Measurements from ENCODE around the gene GALNS. TPM values are rescaled to one million over a fixed set of nuclear protein-coding genes. Genes with fewer than 3 reads are reported as not detected.

The GALNS gene
- total RNA-seq, 2 experiments from 2014 or later: 17.2 to 49.0 TPM

GRCh38 chr16:88884569-88885271 lies 28.0 kb upstream of the GALNS start:
- DNase-seq (ENCODE audit: low spot score): no peak
- H3K4me3 ChIP-seq (ENCODE audit: low read depth, low read length, poor library complexity, severe bottlenecking): no peak overlapping the region
- no peak overlapping the region for H3K4me2 ChIP-seq (ENCODE audit: low read length)
- H3K9me3 ChIP-seq (ENCODE audit: low read length): no peaks in the 10 kb centered on the region
- H4K20me1 ChIP-seq (ENCODE audit: insufficient read depth, low read length): no peaks in the 10 kb centered on the region
- TF ChIP-seq CTCF (conservative IDR thresholded peaks at IDR 0.05; ENCODE audit: low read length): no peak
- no peak for TF ChIP-seq EZH2phosphoT487 (IDR thresholded peaks at IDR 0.05; ENCODE audit: borderline replicate concordance, low read depth, low read length)
- H2AFZ ChIP-seq (ENCODE audit: low read length): no peak overlapping the region
- CTCF ChIA-PET (ENCODE audit: unreplicated experiment): no interaction called here
- intact Hi-C loops (cut with micrococcal nuclease; ENCODE audit: unreplicated experiment): no loop called here
- H3K36me3 ChIP-seq (ENCODE audit: insufficient read depth, low read length): no peaks in the 10 kb centered on the region
- no peaks in the 10 kb centered on the region for H3K79me2 ChIP-seq (ENCODE audit: insufficient read depth, low read depth, low read length)
- POLR2A ChIA-PET: no interaction called here
- H3K27ac ChIP-seq (ENCODE audit: low read depth, low read length, poor library complexity, severe bottlenecking): no peak overlapping the region
- H3K4me1 ChIP-seq (ENCODE audit: insufficient read depth, low read length, poor library complexity, severe bottlenecking): no peaks in the 10 kb centered on the region
- no TSS peak for BruUV-seq (replicated peaks)
- H3K9me2 ChIP-seq (ENCODE audit: insufficient read depth, low read length): no peaks in the 10 kb centered on the region

GRCh38 chr16:88883946-88884345 lies 27.2 kb upstream of the GALNS start:
- no peak overlapping the region for H2AFZ ChIP-seq (ENCODE audit: low read length)
- CTCF ChIA-PET (ENCODE audit: unreplicated experiment): no interaction called here
- no peaks in the 10 kb centered on the region for H3K9me2 ChIP-seq (ENCODE audit: insufficient read depth, low read length)
- DNase-seq (ENCODE audit: low spot score): no peak
- POLR2A ChIA-PET: no interaction called here
- H4K20me1 ChIP-seq (ENCODE audit: insufficient read depth, low read length): no peaks in the 10 kb centered on the region
- no peak overlapping the region for H3K4me3 ChIP-seq (ENCODE audit: low read depth, low read length, poor library complexity, severe bottlenecking)
- no TSS peak for BruUV-seq (replicated peaks)
- TF ChIP-seq EZH2phosphoT487 (IDR thresholded peaks at IDR 0.05; ENCODE audit: borderline replicate concordance, low read depth, low read length): no peak
- TF ChIP-seq CTCF (conservative IDR thresholded peaks at IDR 0.05; ENCODE audit: low read length): no peak
- intact Hi-C loops (cut with micrococcal nuclease; ENCODE audit: unreplicated experiment): no loop called here
- H3K4me1 ChIP-seq (ENCODE audit: insufficient read depth, low read length, poor library complexity, severe bottlenecking): no peaks in the 10 kb centered on the region
- H3K4me2 ChIP-seq (ENCODE audit: low read length): no peak overlapping the region
- H3K9me3 ChIP-seq (ENCODE audit: low read length): no peaks in the 10 kb centered on the region
- H3K79me2 ChIP-seq (ENCODE audit: insufficient read depth, low read depth, low read length): no peaks in the 10 kb centered on the region
- no peaks in the 10 kb centered on the region for H3K36me3 ChIP-seq (ENCODE audit: insufficient read depth, low read length)
- no peak overlapping the region for H3K27ac ChIP-seq (ENCODE audit: low read depth, low read length, poor library complexity, severe bottlenecking)

- H3K4me2 ChIP-seq (ENCODE audit: low read length): no peak overlapping the region
- intact Hi-C loops (cut with micrococcal nuclease; ENCODE audit: unreplicated experiment): no loop called here
- TF ChIP-seq CTCF (conservative IDR thresholded peaks at IDR 0.05; ENCODE audit: low read length): no peak
- no peak for TF ChIP-seq EZH2phosphoT487 (IDR thresholded peaks at IDR 0.05; ENCODE audit: borderline replicate concordance, low read depth, low read length)
- H3K4me3 ChIP-seq (ENCODE audit: low read depth, low read length, poor library complexity, severe bottlenecking): no peak overlapping the region
- BruUV-seq (replicated peaks): no TSS peak
- CTCF ChIA-PET (ENCODE audit: unreplicated experiment): no interaction called here
- H2AFZ ChIP-seq (ENCODE audit: low read length): no peak overlapping the region
- no peaks in the 10 kb centered on the region for H3K9me2 ChIP-seq (ENCODE audit: insufficient read depth, low read length)
- H3K9me3 ChIP-seq (ENCODE audit: low read length): no peaks in the 10 kb centered on the region
- H4K20me1 ChIP-seq (ENCODE audit: insufficient read depth, low read length): no peaks in the 10 kb centered on the region
- DNase-seq (ENCODE audit: low spot score): no peak
- H3K4me1 ChIP-seq (ENCODE audit: insufficient read depth, low read length, poor library complexity, severe bottlenecking): no peaks in the 10 kb centered on the region
- H3K27ac ChIP-seq (ENCODE audit: low read depth, low read length, poor library complexity, severe bottlenecking): no peak overlapping the region
- H3K79me2 ChIP-seq (ENCODE audit: insufficient read depth, low read depth, low read length): no peaks in the 10 kb centered on the region
- H3K36me3 ChIP-seq (ENCODE audit: insufficient read depth, low read length): no peaks in the 10 kb centered on the region
- POLR2A ChIA-PET: no interaction called here
Measured at GRCh38 chr16:88883117-88883895, 26.6 kb upstream of the GALNS start.
